Mesodermal cell (in vitro differentiated cells): ENCODE measurements around the gene SDK1.

ENCODE experiments used
- H3K27ac ChIP-seq: 2 replicates; pipeline ENCODE4 v1.7.0; 2013; ENCODE audit warnings: mild to moderate bottlenecking, low read depth, low read length, moderate library complexity; ENCODE audit not compliant: severe bottlenecking
- H3K36me3 ChIP-seq: 2 replicates; pipeline ENCODE4 v1.7.1; 2013; ENCODE audit warnings: mild to moderate bottlenecking, low read length, moderate library complexity; ENCODE audit not compliant: control insufficient read depth, insufficient read depth
- H3K4me1 ChIP-seq: one replicate; pipeline ENCODE4 v1.7.1; 2013; ENCODE audit warnings: mild to moderate bottlenecking, low read length; ENCODE audit not compliant: insufficient read depth, control insufficient read depth, poor library complexity, severe bottlenecking
- H3K4me3 ChIP-seq: 2 replicates; pipeline ENCODE4 v1.7.0; 2013; ENCODE audit warnings: low read length, control low read depth, mild to moderate bottlenecking; ENCODE audit not compliant: insufficient read depth, poor library complexity, severe bottlenecking; ENCODE audit errors: extremely low read depth
- H3K9me3 ChIP-seq: 2 replicates; pipeline ENCODE4 v1.7.1; 2013; ENCODE audit warnings: mild to moderate bottlenecking, low read length, moderate library complexity; ENCODE audit not compliant: control insufficient read depth
- WGBS, 2 experiments: methylation state at CpG; one replicate each; pipeline ENCODE4 v1.1.5; 2013; ENCODE audit warnings: missing lambda C conversion rate in 2 of 2; ENCODE audit not compliant: insufficient coverage in 2 of 2; 5-methylcytosine and 5-hydroxymethylcytosine counted together

Gene SDK1

DNA sequence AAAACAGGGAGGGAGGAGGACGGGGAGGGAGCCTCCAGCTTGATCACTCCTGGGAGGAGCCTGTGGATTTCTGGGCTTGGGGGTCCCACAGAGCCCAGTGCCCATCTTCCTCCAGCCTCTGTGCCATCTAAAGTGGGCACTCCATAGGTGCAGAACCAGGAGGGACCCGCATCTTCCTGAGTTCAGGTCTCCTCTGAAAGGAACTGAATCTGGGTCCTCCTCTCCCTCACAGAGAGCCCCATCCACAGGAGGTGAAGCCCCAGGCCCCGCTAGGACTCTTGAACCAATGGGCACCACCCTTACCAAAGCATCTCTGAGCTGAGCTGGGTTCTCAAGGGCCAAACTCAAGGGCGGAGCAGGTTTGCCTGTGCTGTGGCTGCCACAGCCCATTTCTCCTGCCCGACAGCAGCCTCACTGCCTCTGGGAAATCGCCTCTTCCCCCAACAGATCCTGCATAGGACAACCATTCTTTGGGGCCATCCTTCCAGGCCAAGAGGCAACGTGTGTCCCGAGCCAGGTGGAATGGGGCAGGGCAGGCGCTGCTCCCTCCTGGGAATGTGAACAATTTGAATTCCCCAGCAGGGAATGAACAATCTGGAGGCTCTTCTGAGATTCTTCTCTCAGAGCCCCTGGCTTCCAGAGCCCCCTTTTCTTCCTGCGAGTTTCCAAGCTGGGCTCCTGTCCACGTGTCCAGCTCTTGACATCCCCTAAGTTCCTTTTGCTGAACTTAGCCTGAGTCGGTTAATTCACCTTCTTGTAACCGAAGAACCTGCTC is 970.1 kb downstream of the SDK1 start:
- no peak overlapping the region for H3K27ac ChIP-seq
- no peak overlapping the region for H3K4me3 ChIP-seq
- no peaks in the 10 kb centered on the region for H3K9me3 ChIP-seq
- peaks cover 10% of the 10 kb centered on the region for H3K4me1 ChIP-seq
- H3K36me3 ChIP-seq = no peaks in the 10 kb centered on the region
- 74 to 77% methylated on average over 10 to 11 of the region's 13 CpGs for WGBS, 2 experiments

DNA sequence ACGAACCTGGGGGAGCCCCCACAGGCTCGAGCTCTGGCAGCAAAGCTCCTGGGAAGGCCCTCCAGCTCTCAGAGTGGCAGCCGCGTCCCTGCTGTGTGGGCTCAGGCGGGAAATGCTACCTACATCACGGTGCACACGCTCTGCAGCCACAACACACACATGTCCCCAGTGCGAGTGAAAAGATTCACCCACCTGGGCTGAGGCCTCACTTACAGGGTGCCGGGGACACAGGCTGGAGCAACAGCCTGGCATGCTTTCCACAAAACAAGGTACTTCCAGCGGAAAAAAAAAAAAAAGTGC is 970.6 kb downstream of the SDK1 start:
- no peak overlapping the region for H3K4me3 ChIP-seq
- WGBS, 2 experiments = 82 to 88% methylated on average over 8 to 9 of the region's 10 CpGs

DNA sequence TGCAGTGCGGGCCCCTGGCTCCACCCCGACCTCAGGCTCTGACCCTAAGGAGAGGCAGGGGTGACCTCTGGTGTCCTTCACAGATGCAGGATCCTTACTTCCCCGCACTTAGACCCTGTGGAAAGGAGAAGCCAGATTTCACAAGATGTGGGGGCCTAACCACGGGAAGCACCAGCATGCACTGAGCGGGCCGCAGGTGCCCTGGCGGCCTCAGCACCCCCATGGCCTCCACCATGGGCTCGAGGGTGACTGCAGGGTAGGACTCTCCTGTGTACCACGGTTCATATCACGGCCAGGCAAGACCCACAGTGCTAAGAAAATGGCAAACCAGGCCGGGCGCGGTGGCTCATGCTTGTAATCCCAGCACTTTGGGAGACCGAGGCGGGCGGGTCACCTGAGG is 971.1 kb downstream of the SDK1 start:
- Histone ChIP-seq H3K4me1 (peaks cover 10% of the 10 kb centered on the region), H3K27ac (no peak overlapping the region), H3K36me3 (no peaks in the 10 kb centered on the region), H3K4me3 (no peak overlapping the region), H3K9me3 (no peaks in the 10 kb centered on the region)
- 84 to 88% methylated on average over 11 to 13 of the region's 16 CpGs for WGBS, 2 experiments

More for the DNA sequence above, 970.6 kb downstream of the SDK1 start:
- no peak overlapping the region for H3K27ac ChIP-seq
- H3K36me3 ChIP-seq = no peaks in the 10 kb centered on the region
- no peaks in the 10 kb centered on the region for H3K9me3 ChIP-seq
- peaks cover 10% of the 10 kb centered on the region for H3K4me1 ChIP-seq

DNA sequence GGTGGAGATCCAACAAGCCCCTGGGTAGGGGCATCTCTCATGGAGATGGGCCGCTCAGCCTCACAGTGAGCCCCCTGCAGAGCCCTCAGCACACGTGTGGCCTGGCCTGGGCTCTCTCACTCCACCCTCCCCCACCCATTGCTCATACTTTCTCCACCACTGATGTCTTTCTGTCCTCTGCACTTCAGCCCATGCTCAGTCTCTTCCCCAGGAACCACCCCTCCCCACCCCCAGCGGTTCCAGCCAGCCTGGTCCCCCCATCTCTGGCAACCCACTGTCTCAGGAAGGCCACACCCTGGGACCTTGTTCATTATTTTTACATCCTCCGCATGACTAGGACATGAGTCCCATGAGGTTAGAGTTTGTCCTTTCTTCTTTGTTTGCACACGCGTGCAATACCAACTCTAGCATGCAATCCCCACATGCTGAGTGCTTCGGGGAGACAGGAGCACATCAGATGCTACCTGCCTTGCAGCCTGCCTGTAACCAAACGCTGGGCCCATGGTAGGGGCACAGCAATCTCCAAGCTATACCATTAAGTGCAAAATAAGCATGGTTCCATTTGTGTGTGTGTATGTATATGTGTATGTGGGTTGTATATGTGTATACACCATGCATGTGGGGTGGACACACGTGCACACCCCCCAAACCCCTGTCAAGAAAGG is 972.6 kb downstream of the SDK1 start:
- H3K9me3 ChIP-seq = no peaks in the 10 kb centered on the region
- H3K4me1 ChIP-seq = no peaks in the 10 kb centered on the region
- WGBS, 2 experiments = 83 to 94% methylated on average over 4 to 9 of the region's 9 CpGs
- H3K27ac ChIP-seq = no peak overlapping the region
- H3K36me3 ChIP-seq = no peaks in the 10 kb centered on the region
- no peak overlapping the region for H3K4me3 ChIP-seq

- H3K27ac ChIP-seq = no peak overlapping the region
- H3K36me3 ChIP-seq = no peaks in the 10 kb centered on the region
- 61 to 93% methylated on average over 3 of the region's 3 CpGs for WGBS, 2 experiments
- no peaks in the 10 kb centered on the region for H3K4me1 ChIP-seq
- H3K9me3 ChIP-seq = no peaks in the 10 kb centered on the region
- no peak overlapping the region for H3K4me3 ChIP-seq
Observed at GRCh38 chr7:4274286-4274685, 973.2 kb downstream of the SDK1 start.

- Histone ChIP-seq H3K4me1 (no peaks in the 10 kb centered on the region), H3K9me3 (no peaks in the 10 kb centered on the region), H3K4me3 (no peak overlapping the region), H3K36me3 (no peaks in the 10 kb centered on the region), H3K27ac (no peak overlapping the region)
- WGBS, 2 experiments = 85% methylated on average over 3 to 4 of the region's 4 CpGs
Observed at GRCh38 chr7:4277936-4278335, 976.9 kb downstream of the SDK1 start.

DNA sequence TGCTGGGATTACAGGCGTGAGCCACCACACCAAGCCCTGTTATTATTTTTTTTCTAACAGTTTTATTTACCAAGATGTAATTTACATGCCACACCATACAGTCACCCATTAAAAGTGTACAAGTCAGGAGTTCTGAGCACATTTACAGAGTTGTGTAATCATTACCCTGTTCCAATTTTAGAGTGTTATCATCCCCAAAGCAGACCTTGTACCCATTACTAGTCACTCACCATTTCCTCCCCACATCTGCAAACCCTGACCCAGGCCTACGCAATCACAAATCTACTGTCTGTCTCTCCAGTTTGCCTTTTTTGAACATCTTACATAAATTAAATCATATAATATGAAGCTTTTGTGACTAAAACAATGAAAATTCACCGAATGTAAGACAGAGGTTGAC is 978.2 kb downstream of the SDK1 start:
- 100% methylated on average over 2 of the region's 3 CpGs; no CpG with 5 or more reads in 1 of the 2 experiments for WGBS, 2 experiments
- no peak overlapping the region for H3K4me3 ChIP-seq
- no peaks in the 10 kb centered on the region for H3K36me3 ChIP-seq
- no peaks in the 10 kb centered on the region for H3K9me3 ChIP-seq
- no peaks in the 10 kb centered on the region for H3K4me1 ChIP-seq
- no peak overlapping the region for H3K27ac ChIP-seq

GRCh38 chr7:4281231-4281993 is 980.4 kb downstream of the SDK1 start:
- no peaks in the 10 kb centered on the region for H3K9me3 ChIP-seq
- H3K4me3 ChIP-seq = no peak overlapping the region
- no peak overlapping the region for H3K27ac ChIP-seq
- H3K36me3 ChIP-seq = no peaks in the 10 kb centered on the region
- WGBS, 2 experiments = 67 to 86% methylated on average over 6 to 7 of the region's 9 CpGs
- no peaks in the 10 kb centered on the region for H3K4me1 ChIP-seq

- Histone ChIP-seq H3K27ac (no peak overlapping the region), H3K36me3 (no peaks in the 10 kb centered on the region), H3K4me1 (no peaks in the 10 kb centered on the region), H3K9me3 (no peaks in the 10 kb centered on the region), H3K4me3 (no peak overlapping the region)
- 85 to 87% methylated on average over 11 to 13 of the region's 14 CpGs for WGBS, 2 experiments
Observed at GRCh38 chr7:4282434-4283223, 981.6 kb downstream of the SDK1 start.

GRCh38 chr7:4286351-4286750 is 985.3 kb downstream of the SDK1 start:
- Histone ChIP-seq H3K4me3 (no peak overlapping the region), H3K36me3 (no peaks in the 10 kb centered on the region), H3K27ac (no peak overlapping the region), H3K4me1 (no peaks in the 10 kb centered on the region), H3K9me3 (no peaks in the 10 kb centered on the region)
- 85 to 88% methylated on average over 8 to 9 of the region's 9 CpGs for WGBS, 2 experiments
